GM19193 (cell line): ENCODE data around the gene PPFIBP2.

Experiments
- POLR2A ChIP-seq: IDR thresholded peaks from 4 replicates; pipeline ENCODE4 v1.6.1; 2011; ENCODE audit not compliant: insufficient read depth, insufficient read length; ENCODE audit errors: extremely low read depth

Gene PPFIBP2

GRCh38 chr11:7584910-7585309 lies 71.1 kb downstream of the PPFIBP2 start:
- TF ChIP-seq POLR2A = no peak

GRCh38 chr11:7585816-7586215 lies 72.0 kb downstream of the PPFIBP2 start:
- TF ChIP-seq POLR2A = no peak

GRCh38 chr11:7586376-7586775 lies 72.6 kb downstream of the PPFIBP2 start:
- TF ChIP-seq POLR2A = no peak

GRCh38 chr11:7587712-7588111 lies 73.9 kb downstream of the PPFIBP2 start:
- TF ChIP-seq POLR2A = no peak

GRCh38 chr11:7589861-7590260 lies 76.1 kb downstream of the PPFIBP2 start:
- no peak for TF ChIP-seq POLR2A

GRCh38 chr11:7590529-7590928 lies 76.7 kb downstream of the PPFIBP2 start:
- no peak for TF ChIP-seq POLR2A

GRCh38 chr11:7591107-7591894 lies 77.5 kb downstream of the PPFIBP2 start:
- TF ChIP-seq POLR2A = no peak

GRCh38 chr11:7591987-7592386 lies 78.2 kb downstream of the PPFIBP2 start:
- no peak for TF ChIP-seq POLR2A

- TF ChIP-seq POLR2A = no peak
Measured at GRCh38 chr11:7592711-7593110, 78.9 kb downstream of the PPFIBP2 start.

GRCh38 chr11:7593481-7593880 lies 79.7 kb downstream of the PPFIBP2 start:
- no peak for TF ChIP-seq POLR2A

- TF ChIP-seq POLR2A = no peak
Measured at GRCh38 chr11:7595016-7595866, 81.4 kb downstream of the PPFIBP2 start.

- TF ChIP-seq POLR2A = no peak
Measured at GRCh38 chr11:7595951-7596350, 82.2 kb downstream of the PPFIBP2 start.

GRCh38 chr11:7596975-7597391 lies 83.2 kb downstream of the PPFIBP2 start:
- TF ChIP-seq POLR2A = no peak

- TF ChIP-seq POLR2A = no peak
Measured at GRCh38 chr11:7597620-7598019, 83.8 kb downstream of the PPFIBP2 start.

GRCh38 chr11:7599209-7599608 lies 85.4 kb downstream of the PPFIBP2 start:
- TF ChIP-seq POLR2A = no peak

GRCh38 chr11:7600205-7600775 lies 86.5 kb downstream of the PPFIBP2 start:
- TF ChIP-seq POLR2A = no peak

GRCh38 chr11:7603031-7603781 lies 89.4 kb downstream of the PPFIBP2 start:
- TF ChIP-seq POLR2A = no peak
